Fibroblast of lung (primary cell): ENCODE results near the gene ZNF43. TPM values are rescaled to one million over a fixed set of nuclear protein-coding genes. Genes with fewer than 3 reads are reported as not detected.
"Not testable (repeated sequence)": the region's sequence is repeated elsewhere in the genome, so short reads cannot be mapped to it uniquely, and the experiment has no call there.

Experiments
- DNase-seq, 2 donors: peaks; one replicate each; pipeline versions ENCODE4 v3.0.0 to v3.0.0-alpha.2; 2010; ENCODE audit warnings: low read depth in 2 of 2
- H2AFZ ChIP-seq: 2 replicates; pipeline ENCODE4 v1.5.1; 2012; ENCODE audit warnings: low read length, control low read depth, inconsistent platforms
- H3K27ac ChIP-seq: 2 replicates; pipeline ENCODE4 v1.5.1; 2011; ENCODE audit warnings: low read length, control low read depth; ENCODE audit not compliant: insufficient read depth
- H3K27me3 ChIP-seq: 2 replicates; pipeline ENCODE4 v1.5.1; 2011; ENCODE audit warnings: mild to moderate bottlenecking, low read length; ENCODE audit not compliant: control insufficient read depth, insufficient read depth
- H3K36me3 ChIP-seq: 2 replicates; pipeline ENCODE4 v1.5.1; 2011; ENCODE audit warnings: low read length; ENCODE audit not compliant: control insufficient read depth, insufficient read depth
- H3K4me1 ChIP-seq: 2 replicates; pipeline ENCODE4 v1.5.1; 2011; ENCODE audit warnings: low read length; ENCODE audit not compliant: control insufficient read depth, insufficient read depth; ENCODE audit errors: extremely low read depth
- H3K4me2 ChIP-seq: 2 replicates; pipeline ENCODE4 v1.5.1; 2011; ENCODE audit warnings: low read length, control low read depth; ENCODE audit not compliant: insufficient read depth; ENCODE audit errors: extremely low read depth
- H3K4me3 ChIP-seq, 4 experiments: fragments of 200-600 bp in 1 of 4; sonication (generic) in 1 of 4; replicated peaks in 1 of 4; 2 replicates each; pipeline ENCODE4 v1.5.1; 2011 to 2016; ENCODE audit warnings: low read length in 4 of 4, low read depth in 3 of 4, mild to moderate bottlenecking in 3 of 4, control low read depth in 2 of 4, inconsistent platforms in 1 of 4, mixed read lengths in 1 of 4; ENCODE audit not compliant: insufficient read depth in 1 of 4; ENCODE audit errors: control extremely low read depth in 1 of 4
- H3K79me2 ChIP-seq: 2 replicates; pipeline ENCODE4 v1.5.1; 2012; ENCODE audit warnings: mild to moderate bottlenecking, low read length, inconsistent platforms; ENCODE audit not compliant: control insufficient read depth, insufficient read depth
- H3K9ac ChIP-seq: 2 replicates; pipeline ENCODE4 v1.5.1; 2011; ENCODE audit warnings: mild to moderate bottlenecking, low read length, control low read depth; ENCODE audit not compliant: insufficient read depth
- H3K9me3 ChIP-seq: 2 replicates; pipeline ENCODE4 v1.5.1; 2012; ENCODE audit warnings: low read depth, low read length; ENCODE audit not compliant: control insufficient read depth, insufficient read depth
- H4K20me1 ChIP-seq: 2 replicates; pipeline ENCODE4 v1.5.1; 2011; ENCODE audit warnings: low read length; ENCODE audit not compliant: control insufficient read depth, insufficient read depth; ENCODE audit errors: extremely low read depth
- EZH2 ChIP-seq: IDR thresholded peaks from 2 replicates; pipeline ENCODE4 v1.5.1; 2012; ENCODE audit warnings: low read length, control low read depth, mild to moderate bottlenecking; ENCODE audit errors: missing control alignments
- polyA plus RNA-seq, 2 donors: library from polyadenylated mRNA; depleted of rRNA in 1 of 2; stranded (reverse) in 1 of 2; unstranded in 1 of 2; fragments of >200 nt; gene quantifications; 2 replicates each; pipeline ENCODE4 v1.2.1, GENCODE V29; 2011 to 2012; ENCODE audit warnings: missing spikeins in 1 of 2
- total RNA-seq: library from RNA; depleted of rRNA; stranded (reverse); fragments of >200 nt; gene quantifications from 2 replicates; pipeline ENCODE4 v1.2.1, GENCODE V29; 2014
- TF ChIP-seq, protein P1 (sequence below), 2 donors: IDR thresholded peaks in 1 of 2; conservative IDR thresholded peaks in 1 of 2; 1 replicate in 1 of 2; 2 replicates in 1 of 2; pipeline ENCODE4 v1.5.1; 2011 to 2012; ENCODE audit warnings: low read length in 2 of 2, control low read depth in 1 of 2, inconsistent platforms in 1 of 2, low read depth in 1 of 2, mild to moderate bottlenecking in 1 of 2

The ZNF43 gene
- total and polyA plus RNA-seq, 2 donors (not counting 1 experiment from before 2014, with no cell fraction given): 4.3 to 4.7 TPM

DNA sequence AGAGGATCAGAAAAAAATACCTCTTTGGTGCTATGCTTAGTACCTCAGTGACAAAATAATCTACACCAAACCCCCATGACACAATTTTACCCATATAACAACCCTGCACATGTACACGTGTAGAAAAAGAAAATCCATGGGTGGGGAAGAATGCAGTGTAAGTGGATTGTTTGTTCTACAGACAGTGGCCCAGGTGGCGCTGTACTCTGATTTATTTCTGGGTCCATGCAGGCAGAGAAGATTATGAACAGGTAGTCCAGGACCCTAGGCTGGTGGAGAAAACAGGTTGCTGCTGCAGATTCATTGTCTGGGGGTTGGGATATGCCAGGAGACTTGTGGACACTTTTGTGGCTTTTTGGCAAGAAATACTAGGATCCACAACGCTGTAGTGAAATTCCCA is 77.7 kb downstream of the ZNF43 start:
- Histone ChIP-seq H2AFZ (no peak overlapping the region), H3K9ac (no peak overlapping the region), H3K4me3 (no peak overlapping the region), H3K79me2 (no peaks in the 10 kb centered on the region), H3K36me3 (no peaks in the 10 kb centered on the region), H3K4me1 (no peaks in the 10 kb centered on the region), H3K9me3 (no peaks in the 10 kb centered on the region), H3K27ac (no peak overlapping the region), H4K20me1 (no peaks in the 10 kb centered on the region), H3K27me3 (no peaks in the 10 kb centered on the region), H3K4me2 (no peak overlapping the region)
- TF ChIP-seq EZH2: no peak
- TF ChIP-seq, protein P1, sequence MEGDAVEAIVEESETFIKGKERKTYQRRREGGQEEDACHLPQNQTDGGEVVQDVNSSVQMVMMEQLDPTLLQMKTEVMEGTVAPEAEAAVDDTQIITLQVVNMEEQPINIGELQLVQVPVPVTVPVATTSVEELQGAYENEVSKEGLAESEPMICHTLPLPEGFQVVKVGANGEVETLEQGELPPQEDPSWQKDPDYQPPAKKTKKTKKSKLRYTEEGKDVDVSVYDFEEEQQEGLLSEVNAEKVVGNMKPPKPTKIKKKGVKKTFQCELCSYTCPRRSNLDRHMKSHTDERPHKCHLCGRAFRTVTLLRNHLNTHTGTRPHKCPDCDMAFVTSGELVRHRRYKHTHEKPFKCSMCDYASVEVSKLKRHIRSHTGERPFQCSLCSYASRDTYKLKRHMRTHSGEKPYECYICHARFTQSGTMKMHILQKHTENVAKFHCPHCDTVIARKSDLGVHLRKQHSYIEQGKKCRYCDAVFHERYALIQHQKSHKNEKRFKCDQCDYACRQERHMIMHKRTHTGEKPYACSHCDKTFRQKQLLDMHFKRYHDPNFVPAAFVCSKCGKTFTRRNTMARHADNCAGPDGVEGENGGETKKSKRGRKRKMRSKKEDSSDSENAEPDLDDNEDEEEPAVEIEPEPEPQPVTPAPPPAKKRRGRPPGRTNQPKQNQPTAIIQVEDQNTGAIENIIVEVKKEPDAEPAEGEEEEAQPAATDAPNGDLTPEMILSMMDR (conservative IDR thresholded peaks at IDR 0.05 in 1 of 2, IDR thresholded peaks at IDR 0.05 in 1 of 2; ENCODE audit: low read depth in 1 of 2, low read length in 2 of 2): no peak
- no peak for DNase-seq

DNA sequence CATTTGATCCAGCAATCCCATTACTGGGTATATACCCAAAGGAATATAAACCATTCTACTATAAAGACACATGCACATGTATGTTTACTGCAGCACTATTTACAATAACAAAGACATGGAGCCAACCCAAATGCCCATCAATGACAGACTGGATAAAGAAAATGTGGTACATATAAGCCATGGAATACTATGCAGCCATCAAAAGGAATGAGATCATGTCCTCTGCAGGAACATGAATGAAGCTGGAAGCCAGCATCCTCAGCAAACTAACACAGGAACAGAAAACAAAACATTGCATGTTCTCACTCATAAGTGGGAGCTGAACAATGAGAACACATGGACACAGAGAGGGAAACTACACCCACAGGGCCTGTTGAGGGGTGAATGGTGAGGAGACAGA is 80.4 kb downstream of the ZNF43 start:
- not testable (repeated sequence) for H4K20me1 ChIP-seq, H3K27me3 ChIP-seq, H3K79me2 ChIP-seq, DNase-seq, H3K4me3 ChIP-seq, H3K4me2 ChIP-seq, H3K4me1 ChIP-seq, H3K27ac ChIP-seq, H2AFZ ChIP-seq, H3K9me3 ChIP-seq, H3K9ac ChIP-seq, H3K36me3 ChIP-seq

Other genes with a start within 250 kb of the ZNF43 start
- 1.8 and 2.3 TPM in 2 replicates for gene ZNF100, start 68.6 kb downstream of the ZNF43 start, total RNA-seq
- gene ZNF100, start 68.6 kb downstream of the ZNF43 start, polyA plus RNA-seq: 2.4 and 3.6 TPM in 2 replicates
- 3.6 TPM in 2 replicates for gene ZNF208, start 174.8 kb upstream of the ZNF43 start, total RNA-seq
- 0.09 and 0.34 TPM in 2 replicates for gene ZNF208, start 174.8 kb upstream of the ZNF43 start, polyA plus RNA-seq
- gene ZNF257, start 216.3 kb upstream of the ZNF43 start, total RNA-seq: 0.17 and 0.26 TPM in 2 replicates
- 0.95 and 2.5 TPM in 2 replicates for gene ZNF257, start 216.3 kb upstream of the ZNF43 start, polyA plus RNA-seq